ENCODE results near the gene ARHGEF3. TPM values are rescaled to one million over a fixed set of nuclear protein-coding genes. Genes with fewer than 3 reads are reported as not detected.

The ARHGEF3 gene
- total RNA-seq, 3 donors from 2014 or later (not counting 1 experiment from before 2014, with no cell fraction given) = 112 to 211 (median 135) TPM

GRCh38 chr3:56818156-56818985 is 16.6 kb upstream of the ARHGEF3 start:
- DNase-seq (no peak), ATAC-seq (peak in 1 of 3 donors; percentile 15)
- TF ChIP-seq, protein P1, sequence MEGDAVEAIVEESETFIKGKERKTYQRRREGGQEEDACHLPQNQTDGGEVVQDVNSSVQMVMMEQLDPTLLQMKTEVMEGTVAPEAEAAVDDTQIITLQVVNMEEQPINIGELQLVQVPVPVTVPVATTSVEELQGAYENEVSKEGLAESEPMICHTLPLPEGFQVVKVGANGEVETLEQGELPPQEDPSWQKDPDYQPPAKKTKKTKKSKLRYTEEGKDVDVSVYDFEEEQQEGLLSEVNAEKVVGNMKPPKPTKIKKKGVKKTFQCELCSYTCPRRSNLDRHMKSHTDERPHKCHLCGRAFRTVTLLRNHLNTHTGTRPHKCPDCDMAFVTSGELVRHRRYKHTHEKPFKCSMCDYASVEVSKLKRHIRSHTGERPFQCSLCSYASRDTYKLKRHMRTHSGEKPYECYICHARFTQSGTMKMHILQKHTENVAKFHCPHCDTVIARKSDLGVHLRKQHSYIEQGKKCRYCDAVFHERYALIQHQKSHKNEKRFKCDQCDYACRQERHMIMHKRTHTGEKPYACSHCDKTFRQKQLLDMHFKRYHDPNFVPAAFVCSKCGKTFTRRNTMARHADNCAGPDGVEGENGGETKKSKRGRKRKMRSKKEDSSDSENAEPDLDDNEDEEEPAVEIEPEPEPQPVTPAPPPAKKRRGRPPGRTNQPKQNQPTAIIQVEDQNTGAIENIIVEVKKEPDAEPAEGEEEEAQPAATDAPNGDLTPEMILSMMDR (IDR thresholded peaks at IDR 0.05) = no peak
- H3K27me3 ChIP-seq (ENCODE audit: control insufficient read depth, insufficient read depth, low read length) = no peaks in the 10 kb centered on the region
- H3K27me3 Mint-ChIP-seq (ENCODE audit: low read depth in 2 of 2) = no peaks in the 10 kb centered on the region
- 78% methylated on average over 6 of the region's 6 CpGs for WGBS (ENCODE audit: insufficient coverage)
- H3K4me1 ChIP-seq (ENCODE audit: control insufficient read depth, insufficient read depth, low read length) = peaks cover 5% of the 10 kb centered on the region
- no peak overlapping the region for H3K27ac Mint-ChIP-seq
- H3K27ac ChIP-seq (ENCODE audit: low read length) = no peak overlapping the region
- no peaks in the 10 kb centered on the region for H3K36me3 Mint-ChIP-seq
- no peaks in the 10 kb centered on the region for H3K36me3 ChIP-seq (ENCODE audit: control insufficient read depth, insufficient read depth, low read length)
- no peaks in the 10 kb centered on the region for H3K9me3 Mint-ChIP-seq
- no peaks in the 10 kb centered on the region for H3K9me3 ChIP-seq (ENCODE audit: control insufficient read depth, insufficient read depth, low read length)
- peaks cover 34 to 43% of the 10 kb centered on the region in 2 donors for H3K4me1 Mint-ChIP-seq
- intact Hi-C loops (cut with micrococcal nuclease) = no loop called here
- H3K4me3 Mint-ChIP-seq = no peak overlapping the region
- no peak overlapping the region for H3K4me3 ChIP-seq (ENCODE audit: low read length)

DNA sequence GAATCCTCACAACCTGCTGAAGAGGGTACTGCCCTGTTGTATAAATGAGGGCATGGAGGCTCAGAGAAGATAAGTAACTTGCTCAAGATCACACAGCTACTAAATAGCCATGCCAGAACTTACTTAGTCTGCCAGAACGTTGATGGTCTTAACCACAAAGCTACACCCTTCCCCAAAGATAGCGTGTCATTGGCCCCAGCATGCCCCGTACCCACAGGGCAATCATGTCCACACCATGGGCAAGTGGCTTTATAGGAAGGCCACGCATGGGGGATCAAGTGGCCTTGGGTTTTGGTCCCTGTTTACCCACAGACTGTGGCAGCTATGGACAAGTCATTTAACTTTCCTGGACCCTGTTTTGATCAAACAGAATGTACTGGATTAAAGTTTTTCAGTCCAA is 15.9 kb upstream of the ARHGEF3 start:
- Mint-ChIP-seq H3K4me3 (no peak overlapping the region), H3K27ac (no peak overlapping the region), H3K36me3 (no peaks in the 10 kb centered on the region)

GRCh38 chr3:56816061-56816460 is 14.3 kb upstream of the ARHGEF3 start:
- Mint-ChIP-seq H3K4me1 (peaks cover 41 to 55% of the 10 kb centered on the region in 2 donors), H3K9me3 (no peaks in the 10 kb centered on the region), H3K27ac (no peak overlapping the region), H3K27me3 (ENCODE audit: low read depth in 2 of 2) (no peaks in the 10 kb centered on the region), H3K36me3 (no peaks in the 10 kb centered on the region), H3K4me3 (no peak overlapping the region)
- no peaks in the 10 kb centered on the region for H3K27me3 ChIP-seq (ENCODE audit: control insufficient read depth, insufficient read depth, low read length)
- no peak for DNase-seq
- TF ChIP-seq, protein P1 (IDR thresholded peaks at IDR 0.05) = no peak
- H3K4me1 ChIP-seq (ENCODE audit: control insufficient read depth, insufficient read depth, low read length) = peaks cover 6% of the 10 kb centered on the region
- no peaks in the 10 kb centered on the region for H3K36me3 ChIP-seq (ENCODE audit: control insufficient read depth, insufficient read depth, low read length)
- ATAC-seq = no peak
- no peak overlapping the region for H3K4me3 ChIP-seq (ENCODE audit: low read length)
- H3K9me3 ChIP-seq (ENCODE audit: control insufficient read depth, insufficient read depth, low read length) = no peaks in the 10 kb centered on the region
- intact Hi-C loops (cut with micrococcal nuclease) = no loop called here
- H3K27ac ChIP-seq (ENCODE audit: low read length) = no peak overlapping the region

More for the DNA sequence above, 15.9 kb upstream of the ARHGEF3 start:
- no peak for DNase-seq
- peaks cover 38 to 45% of the 10 kb centered on the region in 2 donors for H3K4me1 Mint-ChIP-seq
- no peaks in the 10 kb centered on the region for H3K27me3 Mint-ChIP-seq (ENCODE audit: low read depth in 2 of 2)
- Histone ChIP-seq H3K4me1 (ENCODE audit: control insufficient read depth, insufficient read depth, low read length) (peaks cover 6% of the 10 kb centered on the region), H3K4me3 (ENCODE audit: low read length) (no peak overlapping the region), H3K27me3 (ENCODE audit: control insufficient read depth, insufficient read depth, low read length) (no peaks in the 10 kb centered on the region), H3K36me3 (ENCODE audit: control insufficient read depth, insufficient read depth, low read length) (no peaks in the 10 kb centered on the region), H3K9me3 (ENCODE audit: control insufficient read depth, insufficient read depth, low read length) (no peaks in the 10 kb centered on the region), H3K27ac (ENCODE audit: low read length) (no peak overlapping the region)
- TF ChIP-seq, protein P1 (IDR thresholded peaks at IDR 0.05) = no peak
- no peaks in the 10 kb centered on the region for H3K9me3 Mint-ChIP-seq
- 48% methylated on average over 4 of the region's 4 CpGs for WGBS (ENCODE audit: insufficient coverage)
- intact Hi-C loops (cut with micrococcal nuclease) = no loop called here
- ATAC-seq = no peak

Data from natural killer cell (primary cell).